K562 (cell line): ENCODE data around the gene UBL5. TPM values are rescaled to one million over a fixed set of nuclear protein-coding genes. Genes with fewer than 3 reads are reported as not detected.

Experiments used
- ATAC-seq: fragments of 200-7000 bp; cut with Tn5 transposase; 3 replicates; pipeline ENCODE4 v1.9.1; 2020; ENCODE audit warnings: moderate library complexity
- BruUV-seq: library from RNA; stranded (reverse); fragments of 400-500 nt; replicated peaks from 2 replicates; lab custom pipeline; 2021; lab: Mats Ljungman, UMichigan
- CTCF ChIA-PET: fragments of 300-600 bp; formaldehyde crosslinking; extraction: SDS; loops from one replicate; lab custom pipeline; 2021; ENCODE audit warnings: low intra/inter-chr PET ratio; lab: Yijun Ruan, JAX
- POLR2A ChIA-PET: fragments of 300-600, 350-650 bp; sonication (Branson Sonifier 250); formaldehyde crosslinking; extraction: SDS; loops from one replicate; lab custom pipeline; 2021; ENCODE audit warnings: antibody characterized with exemption, inconsistent platforms; lab: Yijun Ruan, JAX
- DNase-seq, 4 experiments: peaks; one replicate each; pipeline versions ENCODE4 v3.0.0 to v3.0.0-alpha.2; 2011 to 2018; ENCODE audit warnings: low spot score in 3 of 4, mixed read lengths in 3 of 4; ENCODE audit errors: extremely low read depth in 1 of 4
- FAIRE-seq: peaks from 2 replicates; lab custom pipeline; 2011; peaks lifted over from hg19 to GRCh38; lab: Jason Lieb, UNC
- H2AFZ ChIP-seq: 2 replicates; pipeline ENCODE4 v1.6.0; 2011; ENCODE audit warnings: low read depth, low read length, control low read depth, inconsistent platforms
- H3K27ac ChIP-seq: fragments of 200-600 bp; 3 replicates; pipeline ENCODE4 v1.8.0; 2011; ENCODE audit warnings: low read depth, mild to moderate bottlenecking, control low read depth, inconsistent platforms, low read length, moderate library complexity, mixed read lengths; ENCODE audit errors: extremely low read depth
- H3K27me3 ChIP-seq, 2 experiments: fragments of 300-600 bp in 1 of 2; 2 replicates in 1 of 2; 3 replicates in 1 of 2; pipeline versions ENCODE4 v1.6.0 to v1.8.0; 2011; ENCODE audit warnings: inconsistent platforms in 2 of 2, low read length in 2 of 2, mild to moderate bottlenecking in 1 of 2, mixed read lengths in 1 of 2, moderate library complexity in 1 of 2; ENCODE audit not compliant: control insufficient read depth in 2 of 2, insufficient read depth in 2 of 2
- H3K36me3 ChIP-seq: fragments of 300-600 bp; 3 replicates; pipeline ENCODE4 v1.8.0; 2011; ENCODE audit warnings: mild to moderate bottlenecking, low read length, inconsistent platforms; ENCODE audit not compliant: control insufficient read depth, insufficient read depth
- H3K4me1 ChIP-seq, 2 experiments: fragments of 200-600 bp in 1 of 2; replicated peaks in 1 of 2; 2 replicates in 1 of 2; 3 replicates in 1 of 2; pipeline versions ENCODE4 v1.5.1 to v1.8.0; 2011; ENCODE audit warnings: inconsistent platforms in 2 of 2, low read length in 2 of 2, mild to moderate bottlenecking in 1 of 2, mixed read lengths in 1 of 2, moderate library complexity in 1 of 2; ENCODE audit not compliant: control insufficient read depth in 2 of 2, insufficient read depth in 2 of 2
- H3K4me2 ChIP-seq: 2 replicates; pipeline ENCODE4 v1.6.1; 2011; ENCODE audit warnings: low read length, control low read depth, inconsistent platforms, mixed read lengths; ENCODE audit not compliant: insufficient read depth
- H3K4me3 ChIP-seq: fragments of 200-600 bp; sonication (generic), shearing (Covaris generic); 2 replicates; pipeline ENCODE4 v1.5.1; 2016; ENCODE audit warnings: control low read depth, inconsistent platforms
- H3K79me2 ChIP-seq: fragments of 200-600 bp; 3 replicates; pipeline ENCODE4 v1.8.0; 2011; ENCODE audit warnings: low read length, inconsistent platforms; ENCODE audit not compliant: control insufficient read depth, insufficient read depth
- H3K9ac ChIP-seq, 2 experiments: 2 replicates each; pipeline versions ENCODE4 v1.6.0 to v1.6.1; 2011; ENCODE audit warnings: low read depth in 2 of 2, low read length in 2 of 2, control low read depth in 1 of 2, inconsistent platforms in 1 of 2, mild to moderate bottlenecking in 1 of 2, mixed read lengths in 1 of 2; ENCODE audit not compliant: insufficient read depth in 1 of 2
- H3K9me1 ChIP-seq: one replicate; pipeline ENCODE4 v1.6.0; 2011; ENCODE audit warnings: inconsistent platforms, mild to moderate bottlenecking, low read length, moderate library complexity; ENCODE audit not compliant: control insufficient read depth, insufficient read depth
- H3K9me3 ChIP-seq: replicated peaks from 2 replicates; pipeline ENCODE4 v1.5.1; 2011; ENCODE audit warnings: low read depth, low read length, inconsistent platforms; ENCODE audit not compliant: control insufficient read depth, insufficient read depth
- H4K20me1 ChIP-seq: replicated peaks from 2 replicates; pipeline ENCODE4 v1.6.1; 2011; ENCODE audit warnings: low read length, inconsistent platforms, mixed read lengths; ENCODE audit not compliant: control insufficient read depth, insufficient read depth
- HDAC6 ChIP-seq: IDR thresholded peaks from 2 replicates; pipeline ENCODE4 v1.6.1; 2012; ENCODE audit warnings: low read depth, mild to moderate bottlenecking, control low read depth, inconsistent platforms, low read length, moderate library complexity
- ID3 ChIP-seq, 2 experiments: fragments of 250-450 bp in 1 of 2; fragments of 450-650 bp in 1 of 2; sonication (Bioruptor Pico) in 1 of 2; IDR thresholded peaks; 2 replicates each; pipeline versions ENCODE4 v1.6.1 to v1.8.0; 2016 to 2021; ENCODE audit warnings: mild to moderate bottlenecking in 2 of 2, moderate library complexity in 2 of 2, missing compliant biosample characterization in 1 of 2, missing genetic modification characterization in 1 of 2
- IFI16 ChIP-seq: fragments of 250-450 bp; sonication (Bioruptor Pico); IDR thresholded peaks from 2 replicates; pipeline ENCODE4 v2.1.2; 2022; ENCODE audit warnings: mild to moderate bottlenecking, inconsistent platforms
- MED1 ChIP-seq: sonication (generic); formaldehyde crosslinking; IDR thresholded peaks from 2 replicates; pipeline ENCODE4 v1.8.1; 2023; ENCODE audit warnings: missing genetic modification reagents, borderline replicate concordance
- POLR2A ChIP-seq: fragments of 450-650 bp; conservative IDR thresholded peaks from 2 replicates; pipeline ENCODE4 v1.6.1; 2016
- PYGO2 ChIP-seq: fragments of 450-650 bp; IDR thresholded peaks from 2 replicates; pipeline ENCODE4 v1.6.1; 2016; ENCODE audit warnings: mild to moderate bottlenecking, missing genetic modification characterization, moderate library complexity, missing compliant biosample characterization
- ZNF174 ChIP-seq: fragments of 250-450 bp; sonication (Bioruptor Pico); IDR thresholded peaks from 2 replicates; pipeline ENCODE4 v1.4.0; 2020; ENCODE audit warnings: mild to moderate bottlenecking
- ZNF239 ChIP-seq: fragments of 250-450 bp; sonication (Bioruptor Pico); IDR thresholded peaks from 2 replicates; pipeline ENCODE4 v1.4.0; 2020; ENCODE audit warnings: mild to moderate bottlenecking
- ZNF347 ChIP-seq: fragments of 450-650 bp; formaldehyde crosslinking; IDR thresholded peaks from 2 replicates; pipeline ENCODE4 v1.4.0; 2020; ENCODE audit warnings: low read depth, mild to moderate bottlenecking, moderate library complexity
- ZNF408 ChIP-seq: fragments of 250-450 bp; sonication (Bioruptor Pico); IDR thresholded peaks from 2 replicates; pipeline ENCODE4 v1.4.0; 2020; ENCODE audit warnings: low read depth, mild to moderate bottlenecking, moderate library complexity
- ZNF57 ChIP-seq: fragments of 450-650 bp; formaldehyde crosslinking; IDR thresholded peaks from 2 replicates; pipeline ENCODE4 v1.4.0; 2020; ENCODE audit warnings: mild to moderate bottlenecking, moderate library complexity
- WGBS: fragments of 100-300 bp; shearing (Covaris generic); methylation state at CpG from one replicate; pipeline ENCODE4 v1.1.6; 2016; ENCODE audit warnings: low coverage, mixed read lengths; ENCODE audit not compliant: insufficient coverage; ENCODE audit errors: missing lambda C conversion rate; 5-methylcytosine and 5-hydroxymethylcytosine counted together
- in situ Hi-C: fragments of 300-500 bp; cut with MboI; formaldehyde crosslinking; loops from 4 replicates; pipeline ENCODE4 v1.15.0; 2018; ENCODE audit warnings: inconsistent platforms, mixed read lengths
- intact Hi-C: fragments of 100-400 bp; cut with micrococcal nuclease; formaldehyde crosslinking; loops from 2 replicates; pipeline ENCODE4 v1.14.2; 2022
- polyA plus RNA-seq, 8 experiments: library from polyadenylated mRNA; depleted of rRNA in 4 of 8; stranded (reverse) in 5 of 8; unstranded in 3 of 8; fragments of >200 nt; fragmentation: Nextera tagmentation in 2 of 8; fragmentation: Illumina TruSeq in 1 of 8; extraction: Ambion mirVana in 2 of 8; extraction: Trizol in 1 of 8; gene quantifications; 2 replicates each; pipeline versions ENCODE4 v1.2.1 to v1.2.3, GENCODE V29; 2011 to 2014; ENCODE audit warnings: inconsistent platforms in 1 of 8, missing spikeins in 1 of 8
- total RNA-seq, 7 experiments: library from RNA; depleted of rRNA in 6 of 7; stranded (reverse); fragments of >200 nt in 6 of 7; fragmentation: Illumina TruSeq in 2 of 7; extraction: Trizol in 2 of 7; gene quantifications; 2 replicates each; pipeline versions ENCODE4 v1.2.1 to v1.2.3, GENCODE V29; 2011 to 2021; ENCODE audit warnings: low replicate concordance in 1 of 7
- TF ChIP-seq, protein P1 (sequence below): fragments of 250-450 bp; sonication (Bioruptor Pico); IDR thresholded peaks from 2 replicates; pipeline ENCODE4 v1.8.0; 2022; ENCODE audit warnings: inconsistent platforms
- TF ChIP-seq, protein P2 (sequence below): sonication (generic); formaldehyde crosslinking; IDR thresholded peaks from 2 replicates; pipeline ENCODE4 v1.8.0; 2023; ENCODE audit warnings: missing genetic modification reagents, mild to moderate bottlenecking, borderline replicate concordance

UBL5 gene
- total and polyA plus RNA-seq, 9 of the 15 experiments (the other 6 are each of a cell fraction or from before 2014, with no cell fraction given) = 410 to 1,266 (median 613) TPM

GRCh38 chr19:9877780-9878510 lies 50.2 kb downstream of the UBL5 start:
- Histone ChIP-seq H3K4me1 (no peaks in the 10 kb centered on the region; a peak in 1 of 5 replicates), H3K9ac (no peak overlapping the region), H3K9me3 (no peaks in the 10 kb centered on the region), H4K20me1 (no peaks in the 10 kb centered on the region), H3K36me3 (no peaks in the 10 kb centered on the region), H3K4me3 (no peak overlapping the region), H3K27me3 (peaks cover 0 to 22% of the 10 kb centered on the region in 2 experiments; a peak in 2 of 5 replicates), H3K27ac (no peak overlapping the region), H2AFZ (no peak overlapping the region), H3K4me2 (no peak overlapping the region), H3K9me1 (no peaks in the 10 kb centered on the region), H3K79me2 (no peaks in the 10 kb centered on the region)
- FAIRE-seq (no peak), DNase-seq (no peak), ATAC-seq (no peak)
- in situ Hi-C loops (no loop called here), intact Hi-C loops (no loop called here)
- ChIA-PET CTCF (no interaction called here), POLR2A (interaction anchor here (0.6 to 1.1 kb wide), 2 partner anchors 20 to 142 kb away, joined by 3 read pairs; no protein-coding TSS in a partner anchor)
- WGBS = 14% methylated on average over 9 of the region's 10 CpGs
- BruUV-seq = no TSS peak
- TF ChIP-seq ID3 (CRISPR knock-in tag; IDR thresholded peaks at IDR 0.05) (no peak), ID3 (tag; IDR thresholded peaks at IDR 0.05) (no peak), HDAC6 (no peak), ZNF57 (CRISPR knock-in tag) (no peak), ZNF239 (CRISPR knock-in tag) (no peak), POLR2A (no peak), ZNF408 (CRISPR knock-in tag) (no peak), ZNF347 (CRISPR knock-in tag) (no peak), MED1 (CRISPR knock-in tag) (no peak), ZNF174 (CRISPR knock-in tag) (no peak), PYGO2 (tag) (no peak), IFI16 (no peak)
- TF ChIP-seq, protein P1, sequence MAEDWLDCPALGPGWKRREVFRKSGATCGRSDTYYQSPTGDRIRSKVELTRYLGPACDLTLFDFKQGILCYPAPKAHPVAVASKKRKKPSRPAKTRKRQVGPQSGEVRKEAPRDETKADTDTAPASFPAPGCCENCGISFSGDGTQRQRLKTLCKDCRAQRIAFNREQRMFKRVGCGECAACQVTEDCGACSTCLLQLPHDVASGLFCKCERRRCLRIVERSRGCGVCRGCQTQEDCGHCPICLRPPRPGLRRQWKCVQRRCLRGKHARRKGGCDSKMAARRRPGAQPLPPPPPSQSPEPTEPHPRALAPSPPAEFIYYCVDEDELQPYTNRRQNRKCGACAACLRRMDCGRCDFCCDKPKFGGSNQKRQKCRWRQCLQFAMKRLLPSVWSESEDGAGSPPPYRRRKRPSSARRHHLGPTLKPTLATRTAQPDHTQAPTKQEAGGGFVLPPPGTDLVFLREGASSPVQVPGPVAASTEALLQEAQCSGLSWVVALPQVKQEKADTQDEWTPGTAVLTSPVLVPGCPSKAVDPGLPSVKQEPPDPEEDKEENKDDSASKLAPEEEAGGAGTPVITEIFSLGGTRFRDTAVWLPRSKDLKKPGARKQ (CRISPR knock-in tag) = no peak
- TF ChIP-seq, protein P2, sequence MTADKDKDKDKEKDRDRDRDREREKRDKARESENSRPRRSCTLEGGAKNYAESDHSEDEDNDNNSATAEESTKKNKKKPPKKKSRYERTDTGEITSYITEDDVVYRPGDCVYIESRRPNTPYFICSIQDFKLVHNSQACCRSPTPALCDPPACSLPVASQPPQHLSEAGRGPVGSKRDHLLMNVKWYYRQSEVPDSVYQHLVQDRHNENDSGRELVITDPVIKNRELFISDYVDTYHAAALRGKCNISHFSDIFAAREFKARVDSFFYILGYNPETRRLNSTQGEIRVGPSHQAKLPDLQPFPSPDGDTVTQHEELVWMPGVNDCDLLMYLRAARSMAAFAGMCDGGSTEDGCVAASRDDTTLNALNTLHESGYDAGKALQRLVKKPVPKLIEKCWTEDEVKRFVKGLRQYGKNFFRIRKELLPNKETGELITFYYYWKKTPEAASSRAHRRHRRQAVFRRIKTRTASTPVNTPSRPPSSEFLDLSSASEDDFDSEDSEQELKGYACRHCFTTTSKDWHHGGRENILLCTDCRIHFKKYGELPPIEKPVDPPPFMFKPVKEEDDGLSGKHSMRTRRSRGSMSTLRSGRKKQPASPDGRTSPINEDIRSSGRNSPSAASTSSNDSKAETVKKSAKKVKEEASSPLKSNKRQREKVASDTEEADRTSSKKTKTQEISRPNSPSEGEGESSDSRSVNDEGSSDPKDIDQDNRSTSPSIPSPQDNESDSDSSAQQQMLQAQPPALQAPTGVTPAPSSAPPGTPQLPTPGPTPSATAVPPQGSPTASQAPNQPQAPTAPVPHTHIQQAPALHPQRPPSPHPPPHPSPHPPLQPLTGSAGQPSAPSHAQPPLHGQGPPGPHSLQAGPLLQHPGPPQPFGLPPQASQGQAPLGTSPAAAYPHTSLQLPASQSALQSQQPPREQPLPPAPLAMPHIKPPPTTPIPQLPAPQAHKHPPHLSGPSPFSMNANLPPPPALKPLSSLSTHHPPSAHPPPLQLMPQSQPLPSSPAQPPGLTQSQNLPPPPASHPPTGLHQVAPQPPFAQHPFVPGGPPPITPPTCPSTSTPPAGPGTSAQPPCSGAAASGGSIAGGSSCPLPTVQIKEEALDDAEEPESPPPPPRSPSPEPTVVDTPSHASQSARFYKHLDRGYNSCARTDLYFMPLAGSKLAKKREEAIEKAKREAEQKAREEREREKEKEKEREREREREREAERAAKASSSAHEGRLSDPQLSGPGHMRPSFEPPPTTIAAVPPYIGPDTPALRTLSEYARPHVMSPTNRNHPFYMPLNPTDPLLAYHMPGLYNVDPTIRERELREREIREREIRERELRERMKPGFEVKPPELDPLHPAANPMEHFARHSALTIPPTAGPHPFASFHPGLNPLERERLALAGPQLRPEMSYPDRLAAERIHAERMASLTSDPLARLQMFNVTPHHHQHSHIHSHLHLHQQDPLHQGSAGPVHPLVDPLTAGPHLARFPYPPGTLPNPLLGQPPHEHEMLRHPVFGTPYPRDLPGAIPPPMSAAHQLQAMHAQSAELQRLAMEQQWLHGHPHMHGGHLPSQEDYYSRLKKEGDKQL (CRISPR knock-in tag) = no peak
